NCI-H2171 treated with DMSO at 0.1 percent for 48 hours (cell line): ENCODE data around the gene REN.
A peak's percentile ranks its signal among the peaks of the same experiment; 100 is the strongest.

Experiments
- DNase-seq: peaks from one replicate; lab custom pipeline; 2025; lab: John Stamatoyannopoulos, UW

The REN gene

DNA sequence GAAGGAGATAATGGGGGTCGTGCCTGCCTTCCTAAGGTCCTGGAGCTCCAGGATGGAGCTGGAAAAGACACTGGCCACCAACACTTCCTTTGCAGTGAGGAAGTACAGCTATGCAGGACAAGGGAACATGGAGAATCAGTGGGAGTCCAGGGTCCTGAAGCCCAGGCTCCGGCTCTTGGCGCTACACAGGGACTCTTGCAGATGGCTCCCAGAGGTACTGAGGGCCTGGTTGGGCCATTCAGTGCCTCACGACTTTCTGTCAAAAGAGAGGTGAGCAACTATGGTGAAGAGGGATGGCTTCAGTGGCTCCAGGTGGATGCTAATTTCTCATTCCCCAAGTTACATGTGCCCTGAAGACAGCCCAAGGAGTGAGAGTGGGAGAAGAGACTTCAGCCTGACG is 12.5 kb downstream of the REN start:
- no peak for DNase-seq

DNA sequence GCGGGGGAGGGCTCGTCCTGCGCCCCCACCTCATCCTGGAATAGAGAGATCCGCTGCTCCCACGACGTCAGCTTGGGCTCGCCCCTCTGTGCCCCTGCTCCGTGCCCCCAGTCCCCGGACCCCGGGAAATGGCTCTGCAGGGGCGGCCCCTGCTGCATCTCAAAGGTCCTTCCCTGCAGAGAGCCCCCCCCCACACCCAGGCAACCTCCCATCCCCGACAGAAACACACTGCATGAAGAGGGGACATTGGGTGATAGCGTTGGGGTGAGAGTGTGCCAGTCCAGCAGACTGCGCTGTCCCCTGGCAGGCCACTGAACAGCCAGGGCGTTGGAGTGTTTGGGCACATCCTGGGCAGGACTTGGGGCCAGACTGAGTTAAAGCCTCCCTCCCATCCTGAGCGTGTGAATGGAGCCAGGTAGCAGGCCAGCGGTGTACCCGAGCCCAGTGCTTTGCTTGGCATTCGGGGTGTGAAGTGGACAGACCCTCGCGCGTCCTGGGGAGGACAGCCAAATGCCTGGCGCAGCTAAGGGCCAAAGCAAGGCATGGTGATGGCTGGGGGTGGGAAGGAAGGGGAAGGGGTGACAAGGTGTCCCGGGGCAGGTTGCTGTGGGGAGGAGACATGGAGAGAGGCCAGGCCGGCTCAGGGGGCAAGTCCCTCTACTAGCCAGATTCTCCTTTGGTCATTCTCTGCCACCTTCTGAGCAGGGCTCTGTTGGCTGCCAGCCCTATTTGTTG is 13.7 kb downstream of the REN start:
- no peak for DNase-seq

DNA sequence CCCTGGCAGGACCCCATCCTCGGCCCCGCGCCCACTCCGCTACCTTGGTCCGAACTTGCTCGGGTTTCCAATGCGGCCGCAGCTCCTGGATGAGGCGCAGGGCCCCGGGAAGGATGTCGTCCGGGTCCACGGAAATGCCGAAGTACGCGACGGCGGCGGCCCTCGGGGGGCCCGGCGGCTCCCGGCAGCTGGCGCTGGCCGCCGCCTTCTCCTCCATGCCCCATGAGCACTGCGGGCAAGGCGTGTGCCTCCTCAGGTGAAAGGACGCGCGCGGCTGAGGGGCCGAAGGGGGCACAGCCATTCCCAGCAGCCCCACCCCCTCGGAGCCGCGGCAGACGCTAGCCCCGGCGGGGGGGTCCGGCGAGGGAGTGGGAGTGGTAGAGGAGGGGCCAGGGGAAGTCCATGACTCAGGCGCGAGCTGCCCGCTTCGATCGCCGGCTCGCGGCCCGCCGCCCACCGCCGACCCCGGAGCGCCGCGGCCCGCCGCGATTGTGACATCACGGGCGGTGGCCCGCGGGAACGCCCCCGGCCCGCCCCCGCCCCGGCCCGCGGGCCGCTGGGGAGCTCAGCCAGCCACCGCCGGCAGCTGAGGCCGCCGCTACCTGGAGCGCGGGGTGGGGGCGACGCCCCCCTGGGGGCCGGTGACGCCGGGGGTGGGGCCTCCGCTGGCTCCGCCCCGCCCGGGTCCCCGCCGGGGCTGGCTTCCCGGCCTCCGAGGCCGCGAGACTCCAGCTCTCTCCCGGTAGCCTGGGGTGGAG is 14.4 kb downstream of the REN start, which contains the start of gene ETNK2:
Gene ETNK2, minus strand, starts transcription at position 493 of the 758 bp plus-strand sequence. Its CDS starts 192 bp downstream, at position 301.
- DNase-seq, result peak; percentile 69

DNA sequence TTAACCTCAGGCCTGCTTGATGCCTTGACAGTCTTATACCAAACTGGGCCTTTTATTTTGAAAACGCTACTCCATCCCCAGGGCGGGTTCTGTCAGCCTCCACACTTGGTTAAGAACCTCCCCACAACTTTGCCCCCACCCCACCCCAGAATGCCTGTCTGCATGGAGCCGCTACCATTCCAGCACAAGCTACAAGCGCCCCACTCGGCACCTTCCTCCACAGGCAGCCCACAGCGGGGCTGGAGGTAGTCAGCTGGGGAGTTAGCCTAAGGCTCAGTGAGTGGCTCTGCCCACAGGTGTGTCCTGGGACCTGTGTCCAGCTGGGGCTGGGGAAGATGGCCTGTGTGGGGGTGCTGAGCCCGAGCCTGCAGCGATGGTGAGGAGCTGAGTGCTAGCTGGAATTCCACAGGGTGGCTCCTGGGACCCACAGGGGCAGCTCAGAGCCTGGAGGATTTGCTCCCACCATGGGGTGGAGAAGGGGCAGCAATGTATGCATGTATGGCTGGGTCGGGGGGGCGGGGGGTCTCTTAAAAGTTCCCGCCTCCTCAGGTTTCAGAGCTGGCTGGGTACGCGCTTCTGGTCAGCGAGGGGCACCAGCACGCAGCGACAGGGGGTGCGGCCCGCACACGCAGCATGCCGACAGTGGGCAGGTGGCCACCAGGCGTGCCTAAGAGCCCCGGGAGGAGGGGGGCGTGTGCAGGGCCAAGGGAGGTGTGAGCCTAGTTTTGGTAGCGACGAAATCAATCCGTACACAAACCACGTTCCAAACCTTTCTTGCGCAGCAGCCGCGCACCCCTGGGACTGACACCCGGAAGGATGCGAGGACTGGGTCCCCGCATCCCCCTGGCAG is 15.2 kb downstream of the REN start:
- no peak for DNase-seq

DNA sequence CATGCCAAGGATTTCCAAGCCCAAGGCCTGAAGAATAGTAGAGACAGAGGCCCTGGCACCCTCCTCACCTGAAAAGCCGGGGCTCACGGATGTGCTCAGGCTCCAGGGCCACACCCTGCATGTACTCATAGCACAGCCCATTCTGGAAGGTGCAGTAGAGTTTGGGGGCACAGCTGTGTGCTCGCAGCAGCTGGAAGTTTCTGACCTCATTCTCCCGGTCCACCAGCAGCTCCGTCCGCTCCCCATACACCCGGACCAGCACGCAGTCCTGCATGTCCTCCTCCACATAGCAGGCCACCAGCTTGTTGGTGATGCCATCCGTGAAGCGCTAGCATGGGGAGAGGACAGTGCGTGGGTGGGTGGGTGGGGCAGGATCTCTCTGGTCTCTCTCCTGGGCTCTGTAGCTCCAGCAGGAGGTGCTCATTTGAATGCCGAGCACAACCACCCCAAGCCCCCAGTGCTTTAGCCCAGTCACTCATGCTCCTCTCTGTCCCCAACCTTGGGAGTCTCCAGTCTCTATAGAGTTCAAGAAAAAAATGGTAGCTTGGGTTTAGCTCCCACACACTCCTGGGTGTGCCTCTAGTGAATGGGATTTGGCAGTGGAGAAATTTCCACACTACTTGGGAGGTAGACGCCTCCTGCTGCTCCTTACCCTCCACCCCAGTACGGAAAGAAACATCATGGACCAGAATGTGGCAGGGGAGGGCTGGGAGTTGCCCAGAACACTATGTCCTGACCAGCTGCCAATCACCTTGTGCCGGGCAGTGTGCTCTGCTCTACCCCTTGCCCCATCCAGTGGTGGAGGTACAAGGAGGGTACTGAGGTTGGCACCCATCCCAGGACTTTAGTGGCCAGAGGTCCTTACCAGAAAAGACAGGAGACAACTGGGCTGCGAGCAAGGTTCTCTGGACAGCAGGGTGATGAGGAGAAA is 16.2 kb downstream of the REN start:
- DNase-seq, result no peak

DNA sequence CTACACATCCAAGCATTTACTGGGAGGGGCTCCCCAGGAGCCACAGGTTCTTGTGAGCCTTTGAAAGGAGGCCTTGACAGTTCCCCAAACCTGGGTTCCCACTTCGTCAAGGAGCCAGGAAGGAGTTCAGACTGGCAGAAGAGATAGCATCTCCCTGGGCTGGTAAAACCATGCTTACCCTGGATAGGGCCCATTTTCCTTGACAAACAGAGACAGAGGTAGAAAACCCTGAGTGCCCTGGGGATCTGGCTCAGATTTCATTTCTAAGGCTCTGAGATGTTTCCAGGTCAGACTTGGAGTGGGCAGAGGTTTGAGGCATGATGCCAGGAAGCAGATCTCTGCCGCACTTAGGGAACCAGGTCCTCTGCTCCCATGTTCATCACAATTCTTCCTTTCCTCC is 17.0 kb downstream of the REN start:
- no peak for DNase-seq

DNA sequence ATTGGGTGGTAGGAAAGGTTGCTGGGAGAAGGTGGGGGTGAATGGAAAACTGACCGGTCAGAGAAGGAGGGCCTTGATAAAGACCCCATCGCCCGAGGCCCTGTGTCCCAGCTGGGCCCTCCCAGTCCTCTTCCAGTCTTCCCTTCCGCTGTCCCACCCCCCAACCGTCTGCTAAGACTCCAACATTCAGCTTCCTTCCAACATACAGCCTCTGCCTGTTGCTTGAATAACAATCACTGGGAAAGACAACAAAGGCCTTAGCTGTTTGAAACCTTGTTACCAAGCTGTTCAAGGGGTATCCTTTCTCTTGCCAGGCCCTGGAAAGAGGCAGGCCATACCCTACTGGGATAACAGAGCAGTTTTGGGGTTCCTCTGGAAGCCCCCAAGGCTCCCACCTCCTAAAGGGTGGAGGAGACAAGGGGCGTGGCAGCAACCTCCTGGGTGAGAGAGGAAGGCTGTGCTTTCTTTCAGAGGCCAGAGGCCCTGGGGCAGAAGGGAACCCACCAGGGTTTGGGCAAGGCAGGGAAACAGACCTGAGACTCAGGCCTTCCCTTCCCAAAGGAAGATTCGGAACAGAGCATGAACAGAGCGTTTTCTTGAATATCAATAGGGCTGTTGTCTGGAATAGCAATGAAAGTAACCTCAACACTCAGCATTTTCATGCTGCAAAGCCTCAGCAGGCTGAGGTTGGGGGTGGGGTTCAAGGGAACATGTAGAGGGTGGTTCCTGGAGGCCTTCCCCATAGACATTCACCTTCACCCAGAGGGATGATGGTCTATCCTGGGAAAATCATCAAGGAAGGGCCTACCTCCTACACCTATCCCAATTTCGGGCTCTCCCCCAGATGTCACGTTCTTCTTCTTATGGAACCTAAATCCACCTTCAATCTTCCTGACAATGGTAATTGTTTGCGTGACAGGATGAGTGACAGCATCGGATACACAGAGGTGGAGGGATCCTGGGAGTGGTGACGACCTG is 18.4 kb downstream of the REN start:
- DNase-seq, result no peak

DNA sequence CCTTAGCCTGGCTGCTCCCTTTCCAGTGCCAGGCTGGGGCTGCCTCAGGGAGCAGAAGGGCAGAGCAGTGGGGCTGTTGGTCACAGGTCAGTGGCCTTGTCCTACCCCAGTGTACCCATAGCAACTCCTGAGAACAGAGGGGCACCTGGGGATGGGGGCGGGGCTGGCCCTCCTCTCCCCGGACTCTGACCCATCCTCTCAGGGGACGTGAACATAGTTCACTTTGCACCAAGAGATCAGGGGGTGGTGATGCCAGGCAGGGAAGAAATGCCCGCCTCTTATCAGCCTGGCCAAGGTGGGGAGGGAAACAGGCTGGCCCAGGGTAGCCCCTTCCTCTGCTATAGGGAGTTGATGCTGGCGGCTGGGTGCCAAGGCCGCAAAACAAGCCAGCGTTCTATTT is 19.2 kb downstream of the REN start:
- DNase-seq, result no peak

DNA sequence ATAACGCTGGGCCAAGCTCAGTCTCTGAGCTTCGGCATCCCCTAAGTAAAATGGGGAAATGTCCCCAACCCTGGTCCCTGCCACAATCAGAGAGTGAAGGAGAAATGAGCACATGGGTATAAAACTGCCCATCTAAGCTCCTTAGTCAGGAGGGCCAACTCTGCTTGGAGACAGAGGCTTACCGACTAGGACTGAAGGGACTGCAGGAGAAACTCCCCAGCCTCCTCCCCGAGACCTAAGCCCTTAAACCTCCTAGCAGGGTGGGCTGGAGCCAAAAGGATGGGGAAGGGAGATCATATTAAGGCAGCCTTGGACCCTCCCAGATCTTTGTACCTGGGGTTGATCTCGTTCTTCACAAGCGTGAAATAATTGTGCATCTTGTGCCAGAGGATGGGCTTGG is 19.8 kb downstream of the REN start:
- DNase-seq, result no peak

DNA sequence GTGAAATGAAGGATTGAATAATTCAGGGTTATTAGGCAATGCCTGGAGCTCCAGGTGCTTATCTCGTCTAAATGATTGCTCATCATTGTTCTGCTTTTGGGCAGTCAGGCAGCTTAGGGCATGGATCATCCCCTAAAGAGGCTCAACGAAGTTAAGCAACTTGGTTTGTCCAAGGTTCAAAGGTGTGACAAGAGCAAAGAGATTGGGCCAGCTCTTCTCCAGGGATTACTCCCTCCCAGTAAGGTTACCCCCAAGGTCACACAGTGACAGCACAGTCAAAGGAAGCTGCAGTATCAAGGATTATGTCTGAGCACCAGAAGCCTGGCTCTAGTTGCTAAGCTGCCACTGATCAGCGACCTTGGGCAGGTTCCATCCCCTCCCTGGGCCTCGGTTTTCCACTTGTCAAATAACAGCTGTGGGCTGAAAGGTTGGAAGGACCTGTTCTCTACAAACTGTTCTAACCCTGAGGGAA is 21.1 kb downstream of the REN start:
- no peak for DNase-seq

DNA sequence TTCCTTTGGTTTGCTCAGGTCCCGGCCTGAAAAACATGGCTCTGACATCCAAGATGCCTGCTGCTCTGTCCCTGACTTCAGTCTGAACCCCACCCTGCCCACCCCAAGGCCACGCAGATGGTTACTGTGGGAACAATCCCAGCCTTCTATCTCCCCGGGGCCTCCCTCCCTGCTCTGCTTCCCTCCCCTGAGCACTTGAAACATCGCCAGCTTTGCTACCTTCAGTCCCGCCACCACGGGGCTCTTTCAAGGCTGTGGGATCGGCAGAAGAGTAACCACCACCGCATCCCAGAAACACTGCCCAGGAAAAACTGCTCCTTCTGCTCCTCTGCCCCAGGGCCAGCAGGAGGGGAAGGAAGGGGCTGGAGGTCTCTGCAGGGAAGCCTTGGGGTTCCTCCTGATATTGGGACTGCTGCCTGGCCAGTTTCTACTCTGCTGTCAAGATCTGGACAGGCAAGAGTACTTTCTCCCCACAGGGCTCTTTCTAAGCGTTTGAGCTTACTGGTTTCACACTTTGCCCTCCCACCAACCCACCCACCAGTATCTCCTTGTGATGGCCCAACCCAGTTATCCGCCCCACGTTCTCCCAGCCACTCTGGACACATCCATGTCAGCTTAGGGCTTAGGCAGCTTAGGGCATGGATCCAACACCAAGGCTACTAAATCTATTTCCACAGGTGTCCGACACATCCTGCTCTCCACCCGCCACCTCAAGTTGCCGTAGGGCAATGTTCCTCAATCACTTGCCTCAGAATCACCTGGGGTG is 22.7 kb downstream of the REN start:
- DNase-seq, result no peak

DNA sequence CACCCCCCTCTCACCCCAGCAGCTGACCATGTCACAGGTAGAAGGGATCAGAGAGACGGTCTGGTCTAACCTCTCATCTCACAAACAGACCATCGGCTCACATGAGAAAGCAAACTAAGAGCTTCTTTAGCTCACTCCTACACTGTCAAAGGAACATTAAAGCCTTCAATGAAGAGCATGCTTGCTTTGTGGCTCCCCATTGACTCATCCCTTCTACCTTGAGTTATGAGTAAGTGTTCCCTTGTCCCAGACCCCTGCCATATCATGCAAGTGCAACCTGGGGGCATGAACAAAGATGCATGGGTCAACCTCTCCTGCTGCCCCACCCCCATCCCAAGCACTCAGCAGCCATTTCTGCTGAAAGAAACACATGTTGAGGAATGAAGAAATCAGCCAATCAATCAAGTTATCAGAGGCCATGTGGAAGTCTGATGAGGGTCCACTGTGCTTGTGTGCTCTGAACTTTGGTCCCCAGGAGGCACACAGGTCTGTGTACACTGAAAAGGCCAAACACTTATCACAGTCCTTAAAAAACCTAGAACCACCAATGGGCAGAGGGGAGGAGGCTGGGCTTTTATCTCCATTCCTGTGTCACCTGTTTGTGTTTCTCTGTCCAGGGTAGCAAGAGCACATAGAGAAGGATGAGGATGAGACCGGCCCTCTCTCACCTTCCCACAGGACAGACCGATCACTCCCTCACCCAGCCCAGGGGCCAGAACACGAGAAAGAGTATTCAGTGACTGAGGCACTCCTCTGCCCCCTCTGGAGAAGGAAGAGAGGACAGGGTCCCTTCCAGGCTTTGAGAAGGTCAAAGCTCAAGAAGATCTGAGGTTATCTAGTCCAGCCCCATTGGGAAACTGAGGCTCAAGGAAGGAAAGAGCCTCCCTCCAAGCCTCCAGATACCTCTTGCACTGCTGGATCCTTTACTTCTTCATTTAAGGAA is 23.8 kb downstream of the REN start:
- DNase-seq, result no peak

DNA sequence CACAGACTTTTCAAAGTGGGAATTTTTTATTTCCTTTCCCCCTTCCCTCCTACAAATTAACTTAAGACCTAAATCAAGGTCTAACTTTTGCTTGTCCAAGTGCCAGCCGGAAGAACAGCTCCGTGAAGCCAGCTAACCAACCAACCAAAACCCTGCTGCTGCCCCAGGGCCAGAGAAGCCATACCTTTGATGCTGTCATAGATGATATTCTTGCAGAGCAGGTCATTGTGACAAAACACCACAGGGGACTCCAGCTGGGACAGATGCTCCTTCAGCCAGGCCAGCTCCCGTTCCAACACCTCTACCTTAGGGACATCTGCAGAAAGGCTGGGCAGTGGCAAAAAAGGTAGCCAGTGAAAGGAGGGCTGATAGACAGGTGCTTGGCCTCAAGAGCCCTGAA is 25.0 kb downstream of the REN start:
- no peak for DNase-seq

DNA sequence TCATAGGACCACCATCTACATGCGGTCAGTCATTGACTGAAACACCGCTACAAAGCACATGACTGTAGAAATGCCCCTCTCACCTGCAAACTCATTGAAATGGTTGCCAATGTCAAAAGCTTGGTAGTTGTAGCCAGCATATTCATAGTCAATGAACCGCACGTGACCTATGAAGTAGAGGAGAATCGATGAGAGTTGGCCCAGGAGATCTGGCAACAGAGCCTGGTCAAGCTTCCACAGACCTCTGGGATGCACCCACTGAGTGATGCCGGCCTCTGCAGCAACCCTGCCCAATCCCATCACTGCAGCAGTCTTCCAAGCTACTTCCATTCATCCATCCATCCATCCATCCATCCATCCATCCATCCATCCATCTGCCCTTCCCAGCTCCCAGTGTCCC is 26.2 kb downstream of the REN start:
- no peak for DNase-seq

DNA sequence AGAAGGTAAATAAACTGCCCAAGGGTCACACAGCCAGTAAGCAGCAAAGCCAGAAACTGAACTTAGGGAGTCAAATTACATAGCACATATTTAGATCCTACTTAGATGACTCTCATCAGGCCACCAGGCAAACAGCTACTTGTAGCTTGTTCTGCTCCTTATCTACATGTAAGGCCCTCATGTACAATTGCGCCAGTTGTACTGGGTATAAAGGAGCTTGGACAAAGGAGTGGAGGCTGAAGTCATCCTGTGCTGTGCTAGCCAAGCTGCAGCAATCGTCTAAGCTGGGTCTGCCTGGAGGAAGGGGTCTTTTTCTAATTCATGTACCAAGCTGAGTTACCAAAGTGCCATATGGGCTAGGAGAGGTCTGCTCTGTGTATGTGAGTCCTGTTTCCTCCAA is 27.0 kb downstream of the REN start:
- DNase-seq, result no peak

DNA sequence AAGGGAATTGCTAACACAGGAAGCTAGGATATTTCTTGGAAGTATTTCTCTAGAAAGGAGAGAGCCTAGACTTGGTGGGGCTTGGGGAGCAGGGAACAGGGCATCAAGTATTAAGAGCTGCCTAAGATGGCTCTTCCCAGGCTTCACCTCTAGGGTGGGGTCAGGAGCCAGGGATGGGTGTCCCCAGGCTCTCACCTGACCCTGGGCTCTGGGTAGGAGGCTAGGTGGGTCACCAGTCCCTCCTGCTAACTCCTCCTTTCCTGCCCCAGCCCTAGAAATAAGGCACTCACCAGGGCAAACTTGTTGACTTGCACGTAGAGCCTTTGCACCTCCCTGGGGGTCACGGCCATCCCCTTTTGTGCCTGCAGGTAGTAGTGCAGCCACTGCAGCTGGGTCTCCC is 29.3 kb downstream of the REN start:
- no peak for DNase-seq

DNA sequence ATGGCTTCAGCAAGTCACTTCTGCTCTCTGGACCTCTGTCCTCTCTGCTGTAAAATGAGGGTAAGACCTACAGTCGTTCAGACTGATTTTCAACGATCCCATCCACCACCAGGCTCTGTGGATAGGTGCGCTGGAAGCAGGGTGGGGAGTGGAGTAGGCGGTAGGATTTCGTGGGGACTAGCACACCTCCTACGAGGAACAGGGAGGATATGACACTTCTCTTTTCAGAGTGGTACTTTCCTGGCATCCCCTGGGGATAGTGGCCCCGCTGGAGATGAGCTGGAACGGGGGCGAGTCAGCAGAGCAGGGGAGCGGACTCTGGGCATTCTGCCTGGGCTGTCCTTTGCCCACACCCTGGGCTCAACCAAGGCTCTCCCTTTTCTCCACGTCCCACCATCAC is 32.0 kb downstream of the REN start:
- no peak for DNase-seq

DNA sequence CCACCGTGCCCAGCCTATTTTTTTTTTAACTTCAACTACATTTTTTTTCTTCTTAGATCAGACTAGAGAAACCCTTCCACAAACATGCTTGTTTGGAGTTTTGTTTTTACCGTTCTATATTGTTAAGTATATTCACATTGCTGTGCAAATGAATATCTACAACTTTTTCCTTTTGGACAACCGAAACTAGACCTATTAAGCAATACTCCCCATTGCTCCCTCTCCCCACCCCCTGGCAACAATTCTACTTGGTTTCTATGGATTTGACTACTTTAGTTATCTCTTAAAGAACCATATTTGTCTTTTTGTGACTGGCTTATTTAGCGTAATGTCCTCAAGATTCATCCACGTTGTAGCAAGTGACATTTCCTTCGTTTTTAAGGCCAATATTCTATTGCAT is 33.4 kb downstream of the REN start:
- DNase-seq, result no peak
